ENCODE results near the gene RPN2.

- TF ChIP-seq POLR2AphosphoS5 (IDR thresholded peaks at IDR 0.05; ENCODE audit: borderline replicate concordance, low read depth, low read length) (no peak), EZH2 (IDR thresholded peaks at IDR 0.05) (no peak), FOXP2 (optimal IDR thresholded peaks at IDR 0.05; ENCODE audit: control extremely low read depth, extremely low read length, insufficient read depth) (no peak)
Observed at GRCh38 chr20:37198932-37199660, 20.0 kb downstream of the RPN2 start.

All from SK-N-MC (cell line).